ENCODE measurements around the gene LDLRAD3.
"Not testable (repeated sequence)": the region's sequence is repeated elsewhere in the genome, so short reads cannot be mapped to it uniquely, and the experiment has no call there.

Gene LDLRAD3

GRCh38 chr11:35998634-35999033 is 54.8 kb downstream of the LDLRAD3 start:
- no peak for DNase-seq

GRCh38 chr11:36000616-36001190 is 56.8 kb downstream of the LDLRAD3 start:
- no peak for DNase-seq

GRCh38 chr11:36002196-36002595 is 58.3 kb downstream of the LDLRAD3 start:
- DNase-seq: no peak

GRCh38 chr11:36002796-36003195 is 58.9 kb downstream of the LDLRAD3 start:
- no peak for DNase-seq

GRCh38 chr11:36006556-36006955 is 62.7 kb downstream of the LDLRAD3 start:
- DNase-seq: no peak

- DNase-seq: no peak
Observed at GRCh38 chr11:36007127-36007655, 63.3 kb downstream of the LDLRAD3 start.

- DNase-seq: no peak
Observed at GRCh38 chr11:36008584-36008983, 64.7 kb downstream of the LDLRAD3 start.

GRCh38 chr11:36009473-36009872 is 65.6 kb downstream of the LDLRAD3 start:
- DNase-seq: no peak

- no peak for DNase-seq
Observed at GRCh38 chr11:36010010-36010740, 66.3 kb downstream of the LDLRAD3 start.

- DNase-seq: no peak
Observed at GRCh38 chr11:36011574-36011973, 67.7 kb downstream of the LDLRAD3 start.

- no peak for DNase-seq
Observed at GRCh38 chr11:36012455-36012854, 68.6 kb downstream of the LDLRAD3 start.

GRCh38 chr11:36012979-36013378 is 69.1 kb downstream of the LDLRAD3 start:
- DNase-seq: no peak

GRCh38 chr11:36013446-36013845 is 69.6 kb downstream of the LDLRAD3 start:
- DNase-seq: not testable (repeated sequence)

- DNase-seq: no peak
Observed at GRCh38 chr11:36013950-36014897, 70.4 kb downstream of the LDLRAD3 start.

GRCh38 chr11:36014898-36015665 is 71.2 kb downstream of the LDLRAD3 start:
- DNase-seq: no peak

- DNase-seq: no peak
Observed at GRCh38 chr11:36015799-36016198, 71.9 kb downstream of the LDLRAD3 start.

GRCh38 chr11:36016263-36016662 is 72.4 kb downstream of the LDLRAD3 start:
- no peak for DNase-seq

GRCh38 chr11:36016709-36017108 is 72.8 kb downstream of the LDLRAD3 start:
- no peak for DNase-seq

- DNase-seq: no peak
Observed at GRCh38 chr11:36019005-36019596, 75.2 kb downstream of the LDLRAD3 start.

GRCh38 chr11:36019722-36020121 is 75.9 kb downstream of the LDLRAD3 start:
- no peak for DNase-seq

- no peak for DNase-seq
Observed at GRCh38 chr11:36022882-36023281, 79.0 kb downstream of the LDLRAD3 start.

- no peak for DNase-seq
Observed at GRCh38 chr11:36023922-36024321, 80.1 kb downstream of the LDLRAD3 start.
